ENCODE results near the gene PDE4A.

DNA sequence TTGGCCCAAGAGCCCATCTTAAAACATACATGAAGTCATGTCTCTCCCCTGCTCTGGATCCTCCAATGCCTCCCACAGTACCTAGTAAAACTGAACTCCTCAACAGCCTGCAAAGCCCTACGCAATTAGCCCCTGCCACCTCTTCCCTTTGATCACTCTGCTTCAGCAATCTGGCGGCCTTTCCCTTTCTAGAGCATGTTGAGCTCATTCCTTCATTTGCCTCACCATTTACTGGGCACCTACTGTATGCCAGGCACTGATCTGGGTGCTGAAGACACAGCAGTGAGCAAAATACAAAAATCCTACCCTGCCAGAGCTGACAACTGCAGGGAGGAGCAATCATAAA lies 79.9 kb downstream of the PDE4A start:
- TF ChIP-seq, protein P1, sequence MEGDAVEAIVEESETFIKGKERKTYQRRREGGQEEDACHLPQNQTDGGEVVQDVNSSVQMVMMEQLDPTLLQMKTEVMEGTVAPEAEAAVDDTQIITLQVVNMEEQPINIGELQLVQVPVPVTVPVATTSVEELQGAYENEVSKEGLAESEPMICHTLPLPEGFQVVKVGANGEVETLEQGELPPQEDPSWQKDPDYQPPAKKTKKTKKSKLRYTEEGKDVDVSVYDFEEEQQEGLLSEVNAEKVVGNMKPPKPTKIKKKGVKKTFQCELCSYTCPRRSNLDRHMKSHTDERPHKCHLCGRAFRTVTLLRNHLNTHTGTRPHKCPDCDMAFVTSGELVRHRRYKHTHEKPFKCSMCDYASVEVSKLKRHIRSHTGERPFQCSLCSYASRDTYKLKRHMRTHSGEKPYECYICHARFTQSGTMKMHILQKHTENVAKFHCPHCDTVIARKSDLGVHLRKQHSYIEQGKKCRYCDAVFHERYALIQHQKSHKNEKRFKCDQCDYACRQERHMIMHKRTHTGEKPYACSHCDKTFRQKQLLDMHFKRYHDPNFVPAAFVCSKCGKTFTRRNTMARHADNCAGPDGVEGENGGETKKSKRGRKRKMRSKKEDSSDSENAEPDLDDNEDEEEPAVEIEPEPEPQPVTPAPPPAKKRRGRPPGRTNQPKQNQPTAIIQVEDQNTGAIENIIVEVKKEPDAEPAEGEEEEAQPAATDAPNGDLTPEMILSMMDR (IDR thresholded peaks at IDR 0.05): no peak
- no peak for TF ChIP-seq POLR2A (IDR thresholded peaks at IDR 0.05)

All from adrenal gland (tissue), 5 donors.